ENCODE results near the gene CCDC89. TPM values are rescaled to one million over a fixed set of nuclear protein-coding genes. Genes with fewer than 3 reads are reported as not detected.

The CCDC89 gene
- polyA plus RNA-seq, 2 of the 4 experiments (the other 2 are of a cell fraction), result 0.05 TPM; not detected in 1

DNA sequence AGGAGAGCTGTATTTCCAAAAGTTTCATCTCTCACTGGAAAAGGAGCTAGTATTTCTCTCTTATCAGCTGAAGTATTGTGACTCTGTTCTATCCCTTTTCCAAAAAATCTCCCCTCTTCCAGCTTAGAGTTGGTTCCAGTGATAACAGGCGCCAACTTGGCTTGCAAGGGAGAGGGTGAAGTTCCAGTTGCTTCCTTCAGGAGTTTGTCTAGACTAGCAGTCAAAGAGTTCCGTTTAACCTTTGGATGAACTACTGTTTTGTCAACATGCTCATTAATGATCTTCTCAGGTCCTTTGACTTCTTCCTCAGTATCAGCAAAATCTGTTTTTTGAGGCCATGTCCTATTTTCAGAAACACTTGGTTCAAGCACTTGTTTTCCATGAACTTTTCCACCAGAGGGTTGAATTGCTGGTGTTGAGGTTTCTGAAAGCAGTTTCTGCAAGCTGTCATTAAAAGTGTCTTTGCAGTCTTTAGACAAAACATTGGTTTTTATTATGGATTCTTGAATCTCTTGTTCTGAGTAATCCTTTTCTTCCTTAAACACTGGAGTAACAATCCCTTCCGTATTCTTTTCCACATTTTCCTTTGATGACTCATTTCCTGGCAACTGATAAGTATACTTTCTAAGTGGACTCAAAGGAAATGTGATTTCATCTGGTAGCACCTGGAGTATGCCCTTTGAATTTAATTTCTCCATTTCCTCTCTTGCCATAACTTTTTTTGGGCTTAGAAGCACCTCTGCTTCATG is 39.7 kb upstream of the CCDC89 start (continued):
- TF ChIP-seq CHD4 (IDR thresholded peaks at IDR 0.05; ENCODE audit: borderline replicate concordance) (no peak), JUNB (IDR thresholded peaks at IDR 0.05) (peak; percentile 69), RAD21 (conservative IDR thresholded peaks at IDR 0.05 in 1 of 2, IDR thresholded peaks at IDR 0.05 in 1 of 2) (no peak), ZSCAN20 (CRISPR knock-in tag; IDR thresholded peaks at IDR 0.05) (no peak), RARB (CRISPR knock-in tag; IDR thresholded peaks at IDR 0.05) (no peak), FOXS1 (CRISPR knock-in tag; IDR thresholded peaks at IDR 0.05) (0 out of 2 replicates have a peak, but pooled peaks have one; percentile 38), TFCP2L1 (CRISPR knock-in tag; IDR thresholded peaks at IDR 0.05) (no peak), POLR2A (IDR thresholded peaks at IDR 0.05; ENCODE audit: low read length) (no peak), NFE2L2 (conservative IDR thresholded peaks at IDR 0.05; ENCODE audit: low read length) (no peak), NPAS2 (CRISPR knock-in tag; IDR thresholded peaks at IDR 0.05; ENCODE audit: borderline replicate concordance) (no peak), ESRRA (IDR thresholded peaks at IDR 0.05; ENCODE audit: borderline replicate concordance, low read length) (no peak), ZFP36 (IDR thresholded peaks at IDR 0.05; ENCODE audit: borderline replicate concordance, partially characterized antibody) (no peak), CBX8 (IDR thresholded peaks at IDR 0.05) (no peak), HEYL (CRISPR knock-in tag; IDR thresholded peaks at IDR 0.05) (no peak)
- TF ChIP-seq, protein P1, sequence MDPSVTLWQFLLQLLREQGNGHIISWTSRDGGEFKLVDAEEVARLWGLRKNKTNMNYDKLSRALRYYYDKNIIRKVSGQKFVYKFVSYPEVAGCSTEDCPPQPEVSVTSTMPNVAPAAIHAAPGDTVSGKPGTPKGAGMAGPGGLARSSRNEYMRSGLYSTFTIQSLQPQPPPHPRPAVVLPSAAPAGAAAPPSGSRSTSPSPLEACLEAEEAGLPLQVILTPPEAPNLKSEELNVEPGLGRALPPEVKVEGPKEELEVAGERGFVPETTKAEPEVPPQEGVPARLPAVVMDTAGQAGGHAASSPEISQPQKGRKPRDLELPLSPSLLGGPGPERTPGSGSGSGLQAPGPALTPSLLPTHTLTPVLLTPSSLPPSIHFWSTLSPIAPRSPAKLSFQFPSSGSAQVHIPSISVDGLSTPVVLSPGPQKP (IDR thresholded peaks at IDR 0.05; ENCODE audit: low read depth, low read length), result no peak
- TF ChIP-seq, protein P2, sequence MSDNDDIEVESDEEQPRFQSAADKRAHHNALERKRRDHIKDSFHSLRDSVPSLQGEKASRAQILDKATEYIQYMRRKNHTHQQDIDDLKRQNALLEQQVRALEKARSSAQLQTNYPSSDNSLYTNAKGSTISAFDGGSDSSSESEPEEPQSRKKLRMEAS (IDR thresholded peaks at IDR 0.05), result 0 out of 2 replicates have a peak, but pooled peaks have one; percentile 27
- TF ChIP-seq, protein P3, sequence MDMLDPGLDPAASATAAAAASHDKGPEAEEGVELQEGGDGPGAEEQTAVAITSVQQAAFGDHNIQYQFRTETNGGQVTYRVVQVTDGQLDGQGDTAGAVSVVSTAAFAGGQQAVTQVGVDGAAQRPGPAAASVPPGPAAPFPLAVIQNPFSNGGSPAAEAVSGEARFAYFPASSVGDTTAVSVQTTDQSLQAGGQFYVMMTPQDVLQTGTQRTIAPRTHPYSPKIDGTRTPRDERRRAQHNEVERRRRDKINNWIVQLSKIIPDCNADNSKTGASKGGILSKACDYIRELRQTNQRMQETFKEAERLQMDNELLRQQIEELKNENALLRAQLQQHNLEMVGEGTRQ (IDR thresholded peaks at IDR 0.05), result no peak
- TF ChIP-seq, protein P4, sequence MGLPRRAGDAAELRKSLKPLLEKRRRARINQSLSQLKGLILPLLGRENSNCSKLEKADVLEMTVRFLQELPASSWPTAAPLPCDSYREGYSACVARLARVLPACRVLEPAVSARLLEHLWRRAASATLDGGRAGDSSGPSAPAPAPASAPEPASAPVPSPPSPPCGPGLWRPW (IDR thresholded peaks at IDR 0.05), result no peak
- TF ChIP-seq, protein P5, sequence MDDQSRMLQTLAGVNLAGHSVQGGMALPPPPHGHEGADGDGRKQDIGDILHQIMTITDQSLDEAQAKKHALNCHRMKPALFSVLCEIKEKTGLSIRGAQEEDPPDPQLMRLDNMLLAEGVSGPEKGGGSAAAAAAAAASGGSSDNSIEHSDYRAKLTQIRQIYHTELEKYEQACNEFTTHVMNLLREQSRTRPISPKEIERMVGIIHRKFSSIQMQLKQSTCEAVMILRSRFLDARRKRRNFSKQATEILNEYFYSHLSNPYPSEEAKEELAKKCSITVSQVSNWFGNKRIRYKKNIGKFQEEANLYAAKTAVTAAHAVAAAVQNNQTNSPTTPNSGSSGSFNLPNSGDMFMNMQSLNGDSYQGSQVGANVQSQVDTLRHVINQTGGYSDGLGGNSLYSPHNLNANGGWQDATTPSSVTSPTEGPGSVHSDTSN (IDR thresholded peaks at IDR 0.05), result no peak

DNA sequence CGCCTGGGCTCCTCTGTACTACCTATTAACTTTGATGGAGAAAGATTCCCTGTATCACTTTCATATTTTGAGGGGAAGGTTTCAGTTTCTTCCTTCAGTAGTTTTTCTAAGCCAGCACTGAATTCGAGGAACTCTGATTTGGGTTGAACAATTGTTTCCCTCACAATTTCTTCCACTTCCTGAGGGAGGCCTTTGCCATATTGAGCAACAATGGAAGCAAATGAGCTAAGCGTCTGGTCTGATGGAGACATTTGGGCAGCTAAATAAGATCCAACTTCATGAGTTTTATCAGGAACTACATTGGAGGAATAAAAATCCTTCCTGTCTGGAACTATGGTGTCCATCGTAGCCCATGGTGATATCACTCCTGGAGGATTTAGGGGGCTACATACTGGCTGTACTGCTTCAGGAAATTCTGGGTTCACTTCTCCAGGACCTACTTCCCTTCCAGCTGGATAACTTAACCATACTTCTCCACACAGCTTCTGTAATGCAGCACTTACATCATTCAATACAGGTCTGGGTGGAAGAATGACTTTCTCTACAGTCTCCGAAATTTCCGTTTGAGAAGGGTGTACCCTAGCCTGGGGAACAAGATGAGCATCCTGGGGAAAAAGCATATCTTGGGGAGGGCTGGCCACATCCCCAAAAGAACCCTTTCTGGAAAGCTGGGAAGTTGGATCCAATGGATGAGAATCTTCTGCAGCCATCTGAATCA is 38.9 kb upstream of the CCDC89 start:
- POLR2A ChIA-PET, result no interaction called here
- WGBS (ENCODE audit: missing lambda C conversion rate), result 81% methylated on average over 6 of the region's 6 CpGs
- peaks cover 20% of the 10 kb centered on the region for H3K4me1 ChIP-seq
- peak overlapping the region; percentile 39 to 69; a peak in 5 of 6 replicates for H3K27ac ChIP-seq
- H3K4me3 ChIP-seq, result no peak overlapping the region
- FAIRE-seq (no peak), DNase-seq (ENCODE audit: low read depth in 1 of 2, low spot score in 1 of 2) (no peak), ATAC-seq (no peak)
- no peak for TF ChIP-seq JUN (IDR thresholded peaks at IDR 0.05)
- TF ChIP-seq RAD21 (conservative IDR thresholded peaks at IDR 0.05 in 1 of 2, IDR thresholded peaks at IDR 0.05 in 1 of 2), result no peak
- TF ChIP-seq, protein P6, sequence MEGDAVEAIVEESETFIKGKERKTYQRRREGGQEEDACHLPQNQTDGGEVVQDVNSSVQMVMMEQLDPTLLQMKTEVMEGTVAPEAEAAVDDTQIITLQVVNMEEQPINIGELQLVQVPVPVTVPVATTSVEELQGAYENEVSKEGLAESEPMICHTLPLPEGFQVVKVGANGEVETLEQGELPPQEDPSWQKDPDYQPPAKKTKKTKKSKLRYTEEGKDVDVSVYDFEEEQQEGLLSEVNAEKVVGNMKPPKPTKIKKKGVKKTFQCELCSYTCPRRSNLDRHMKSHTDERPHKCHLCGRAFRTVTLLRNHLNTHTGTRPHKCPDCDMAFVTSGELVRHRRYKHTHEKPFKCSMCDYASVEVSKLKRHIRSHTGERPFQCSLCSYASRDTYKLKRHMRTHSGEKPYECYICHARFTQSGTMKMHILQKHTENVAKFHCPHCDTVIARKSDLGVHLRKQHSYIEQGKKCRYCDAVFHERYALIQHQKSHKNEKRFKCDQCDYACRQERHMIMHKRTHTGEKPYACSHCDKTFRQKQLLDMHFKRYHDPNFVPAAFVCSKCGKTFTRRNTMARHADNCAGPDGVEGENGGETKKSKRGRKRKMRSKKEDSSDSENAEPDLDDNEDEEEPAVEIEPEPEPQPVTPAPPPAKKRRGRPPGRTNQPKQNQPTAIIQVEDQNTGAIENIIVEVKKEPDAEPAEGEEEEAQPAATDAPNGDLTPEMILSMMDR (IDR thresholded peaks at IDR 0.05), result no peak
- TF ChIP-seq HOXB13 (CRISPR knock-in tag; IDR thresholded peaks at IDR 0.05; ENCODE audit: low read depth), result no peak
- no peak for TF ChIP-seq ZC3H11A (IDR thresholded peaks at IDR 0.05)
- TF ChIP-seq CHD4 (IDR thresholded peaks at IDR 0.05; ENCODE audit: borderline replicate concordance), result no peak
- no peak for TF ChIP-seq MAFK (IDR thresholded peaks at IDR 0.05; ENCODE audit: partially characterized antibody)
- no peak for TF ChIP-seq ZNF302 (CRISPR knock-in tag; IDR thresholded peaks at IDR 0.05)
- TF ChIP-seq RARB (CRISPR knock-in tag; IDR thresholded peaks at IDR 0.05), result no peak
- TF ChIP-seq EHF (CRISPR knock-in tag; IDR thresholded peaks at IDR 0.05), result no peak
- TF ChIP-seq FOSB (CRISPR knock-in tag; IDR thresholded peaks at IDR 0.05), result no peak
- TF ChIP-seq ZSCAN20 (CRISPR knock-in tag; IDR thresholded peaks at IDR 0.05), result no peak
- TF ChIP-seq TP53 (CRISPR knock-in tag; IDR thresholded peaks at IDR 0.05), result no peak
- TF ChIP-seq BHLHE40 (IDR thresholded peaks at IDR 0.05; ENCODE audit: low read depth, low read length), result no peak
- TF ChIP-seq MYC (IDR thresholded peaks at IDR 0.05; ENCODE audit: borderline replicate concordance, low read length), result no peak
- TF ChIP-seq ESRRA (IDR thresholded peaks at IDR 0.05; ENCODE audit: borderline replicate concordance, low read length), result no peak
- H3K9me3 ChIP-seq, result peaks cover 18% of the 10 kb centered on the region
- H3K4me2 ChIP-seq, result no peak overlapping the region; the same call in 2 of the 3 replicates
- CTCF ChIA-PET, result interaction anchor here (1.2 to 1.6 kb wide), 2 partner anchors 20 to 130 kb away, joined by 3 to 5 read pairs; partner anchors contain the start of gene CCDC83
